H1 (cell line): ENCODE measurements around the gene MMEL1. TPM values are rescaled to one million over a fixed set of nuclear protein-coding genes. Genes with fewer than 3 reads are reported as not detected.

Source experiments
- ASH2L ChIP-seq: fragments of 200-600, 300-600 bp; sonication (generic); IDR thresholded peaks from one replicate; pipeline ENCODE4 v1.7.1; 2017; ENCODE audit warnings: low read length
- ATF2 ChIP-seq: IDR thresholded peaks from 2 replicates; pipeline ENCODE4 v1.6.1; 2012; ENCODE audit warnings: low read length, inconsistent platforms
- BCL11A ChIP-seq, 2 experiments: IDR thresholded peaks; one replicate each; pipeline ENCODE4 v1.6.1; 2011; ENCODE audit warnings: low read depth in 2 of 2, low read length in 2 of 2, mild to moderate bottlenecking in 2 of 2
- CHD7 ChIP-seq: fragments of 300-600 bp; sonication (generic); IDR thresholded peaks from 2 replicates; pipeline ENCODE4 v1.7.1; 2012; ENCODE audit warnings: low read length, moderate library complexity, mild to moderate bottlenecking, inconsistent platforms; ENCODE audit not compliant: insufficient replicate concordance
- SP1 ChIP-seq: IDR thresholded peaks from 2 replicates; pipeline ENCODE4 v1.6.1; 2011; ENCODE audit warnings: low read depth, low read length
- TCF12 ChIP-seq: IDR thresholded peaks from 2 replicates; pipeline ENCODE4 v1.6.1; 2011; ENCODE audit warnings: low read depth, mild to moderate bottlenecking, low read length
- polyA plus RNA-seq, 7 experiments: library from polyadenylated mRNA; depleted of rRNA in 3 of 7; stranded (reverse) in 5 of 7; unstranded in 2 of 7; fragments of >200 nt in 5 of 7; fragments of 200-250 nt in 2 of 7; gene quantifications; 1 replicate in 5 of 7; 2 replicates in 1 of 7; 4 replicates in 1 of 7; pipeline versions ENCODE4 v1.2.1 to v1.2.3, GENCODE V29; 2011 to 2013; ENCODE audit warnings: missing spikeins in 2 of 7, mixed read lengths in 2 of 7
- total RNA-seq: library from RNA; stranded (reverse); fragmentation: NEBNext Ultra II Directional; extraction: Animal tissue kit (Norgen Biotek cat#: 25700); gene quantifications from 2 replicates; pipeline ENCODE4 v1.2.1, GENCODE V29; 2021

Gene MMEL1
- total and polyA plus RNA-seq, 2 of the 8 experiments (the other 6 are each of a cell fraction or from before 2014, with no cell fraction given), result 0.91 to 1.7 TPM

- no peak for TF ChIP-seq ATF2
- TF ChIP-seq CHD7, result no peak
- TF ChIP-seq TCF12, result no peak
- TF ChIP-seq ASH2L, result no peak
- no peak for TF ChIP-seq SP1
- no peak for TF ChIP-seq BCL11A (IDR thresholded peaks at IDR 0.05; ENCODE audit: low read depth in 2 of 2, low read length in 2 of 2)
Measured at GRCh38 chr1:2607641-2608091, 25.1 kb downstream of the MMEL1 start (continued).
